HG03139 (cell line): ENCODE data around the gene L3MBTL2.

Experiments
- ATAC-seq: cut with Tn5 transposase; IDR thresholded peaks from one replicate; pipeline ENCODE4 v1.9.1; 2021; ENCODE audit not compliant: unreplicated experiment

Gene L3MBTL2

DNA sequence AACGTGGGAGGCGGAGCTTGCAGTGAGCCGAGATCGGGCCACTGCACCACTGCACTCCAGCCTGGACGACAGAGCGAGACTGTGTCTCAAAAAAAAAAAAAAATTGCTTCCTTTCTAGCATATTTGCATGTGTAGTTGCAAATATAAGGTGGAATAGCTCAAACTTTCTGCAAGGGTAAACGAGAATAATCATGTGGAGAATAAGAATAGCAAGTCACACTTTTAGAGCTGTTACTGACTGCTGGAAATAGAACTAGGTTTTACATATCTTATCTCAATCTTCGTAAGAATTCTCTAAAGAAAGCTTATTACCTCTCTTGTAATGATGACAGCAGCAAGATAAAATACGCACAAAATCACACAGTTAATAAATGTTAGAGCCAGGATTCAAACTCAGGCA is 1.6 kb downstream of the L3MBTL2 start:
- ATAC-seq, result no peak

DNA sequence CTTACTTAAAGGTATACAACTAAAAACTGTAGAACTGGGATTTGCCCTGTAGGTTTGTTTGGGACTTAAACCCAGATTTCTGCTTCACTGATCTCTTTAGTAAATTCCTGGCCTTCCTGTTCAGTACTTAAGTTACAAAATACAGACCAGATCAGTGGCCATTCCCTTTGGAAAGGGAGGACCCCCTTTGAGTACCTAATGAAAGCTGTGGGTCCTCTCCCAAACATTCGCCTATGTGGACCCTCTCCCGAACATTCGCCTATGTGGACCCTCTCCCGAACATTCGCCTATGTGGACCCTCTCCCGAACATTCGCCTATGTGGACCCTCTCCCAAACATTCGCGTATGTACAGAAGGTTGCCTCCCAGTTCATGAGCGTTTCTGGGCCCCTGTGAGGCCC is 10.3 kb downstream of the L3MBTL2 start:
- ATAC-seq, result no peak

DNA sequence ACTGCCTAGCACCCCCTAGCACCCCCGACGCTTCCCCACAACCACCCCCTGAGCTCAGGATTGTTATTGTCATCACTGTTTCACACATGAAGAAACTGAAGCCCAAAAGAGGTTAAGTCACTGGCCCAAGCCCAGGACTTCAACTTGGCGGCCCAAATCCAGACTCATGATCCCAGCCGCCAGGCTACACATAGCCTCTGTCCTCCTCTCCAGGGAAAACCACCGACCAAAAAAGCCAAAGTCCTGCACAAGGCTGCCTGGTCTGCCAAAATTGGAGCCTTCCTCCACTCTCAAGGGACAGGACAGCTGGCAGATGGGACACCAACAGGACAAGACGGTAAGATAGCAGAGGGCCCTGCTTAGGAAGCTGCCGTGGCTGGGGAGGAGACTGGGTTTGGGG is 10.8 kb downstream of the L3MBTL2 start:
- ATAC-seq, result no peak

GRCh38 chr22:41216984-41217383 is 11.9 kb downstream of the L3MBTL2 start:
- ATAC-seq, result no peak

- no peak for ATAC-seq
Observed at GRCh38 chr22:41217553-41218157, 12.5 kb downstream of the L3MBTL2 start.

GRCh38 chr22:41222846-41223507 is 17.9 kb downstream of the L3MBTL2 start:
- no peak for ATAC-seq

- ATAC-seq, result no peak
Observed at GRCh38 chr22:41223535-41223934, 18.4 kb downstream of the L3MBTL2 start.

DNA sequence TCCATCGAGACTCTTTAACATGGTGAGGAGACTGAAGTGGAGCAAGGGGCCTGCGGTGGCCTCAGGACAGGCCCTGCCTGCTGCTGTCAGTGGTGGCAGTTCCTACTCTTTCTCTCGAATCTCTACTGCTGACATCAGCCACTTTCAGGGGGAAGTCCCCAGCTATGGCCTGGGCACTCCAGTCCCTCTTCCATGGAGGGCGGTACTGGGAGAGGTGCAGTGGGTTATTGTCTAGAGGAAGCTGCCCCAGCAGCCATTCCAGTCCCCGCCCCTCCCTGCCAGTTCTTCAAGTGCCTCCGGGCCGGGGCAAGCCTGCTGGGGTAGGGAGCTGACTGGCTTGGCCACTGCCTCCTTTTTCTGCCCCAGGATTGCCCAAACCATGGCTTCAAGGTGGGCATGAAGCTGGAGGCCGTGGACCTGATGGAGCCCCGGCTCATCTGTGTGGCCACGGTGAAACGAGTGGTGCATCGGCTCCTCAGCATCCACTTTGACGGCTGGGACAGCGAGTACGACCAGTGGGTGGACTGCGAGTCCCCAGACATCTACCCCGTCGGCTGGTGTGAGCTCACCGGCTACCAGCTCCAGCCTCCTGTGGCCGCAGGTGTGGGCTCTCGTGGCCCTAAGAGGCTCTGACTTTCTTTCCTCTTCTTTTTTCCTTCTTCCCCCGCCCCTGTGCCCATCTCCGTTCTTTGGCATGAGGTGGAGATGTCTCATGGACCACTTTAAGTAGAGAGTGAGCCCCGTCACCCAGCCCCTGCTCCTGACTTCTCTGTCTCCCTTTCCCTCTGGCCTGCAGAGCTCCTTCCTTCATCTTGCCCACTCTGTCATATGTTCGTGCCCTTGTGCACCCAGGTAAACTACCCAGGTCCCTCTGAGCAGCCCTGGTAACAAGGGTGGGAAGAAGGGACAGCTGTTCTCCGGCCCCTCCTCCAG is 21.9 kb downstream of the L3MBTL2 start:
- no peak for ATAC-seq

DNA sequence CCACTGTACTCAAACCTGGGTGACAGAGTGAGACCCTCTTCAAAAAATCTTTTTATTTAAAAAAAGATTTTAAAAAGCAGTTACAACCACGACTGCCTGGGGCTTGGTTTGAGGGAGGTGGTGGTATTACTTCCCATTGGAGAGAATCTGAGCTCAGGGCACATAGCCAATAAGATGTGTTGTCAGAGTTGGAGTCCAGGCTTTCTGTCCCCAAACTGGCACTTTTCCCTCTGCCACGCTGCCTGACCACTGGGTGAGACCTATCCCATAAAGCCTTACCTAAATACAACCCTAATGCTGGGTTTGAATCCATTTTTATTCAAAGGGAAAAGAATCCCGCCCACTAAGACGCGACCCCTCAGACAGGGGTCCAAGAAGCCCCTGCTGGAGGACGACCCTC is 24.1 kb downstream of the L3MBTL2 start:
- ATAC-seq, result no peak

GRCh38 chr22:41229730-41230400 is 24.8 kb downstream of the L3MBTL2 start:
- ATAC-seq, result no peak

GRCh38 chr22:41230401-41230785 is 25.3 kb downstream of the L3MBTL2 start:
- ATAC-seq, result no peak

- no peak for ATAC-seq
Observed at GRCh38 chr22:41231369-41231768, 26.3 kb downstream of the L3MBTL2 start.

- ATAC-seq, result no peak
Observed at GRCh38 chr22:41234815-41235695, 29.9 kb downstream of the L3MBTL2 start.

GRCh38 chr22:41237036-41237706 is 32.1 kb downstream of the L3MBTL2 start:
- no peak for ATAC-seq

GRCh38 chr22:41237707-41238569 is 32.8 kb downstream of the L3MBTL2 start:
- ATAC-seq, result no peak

GRCh38 chr22:41238570-41239442 is 33.7 kb downstream of the L3MBTL2 start:
- ATAC-seq, result no peak

DNA sequence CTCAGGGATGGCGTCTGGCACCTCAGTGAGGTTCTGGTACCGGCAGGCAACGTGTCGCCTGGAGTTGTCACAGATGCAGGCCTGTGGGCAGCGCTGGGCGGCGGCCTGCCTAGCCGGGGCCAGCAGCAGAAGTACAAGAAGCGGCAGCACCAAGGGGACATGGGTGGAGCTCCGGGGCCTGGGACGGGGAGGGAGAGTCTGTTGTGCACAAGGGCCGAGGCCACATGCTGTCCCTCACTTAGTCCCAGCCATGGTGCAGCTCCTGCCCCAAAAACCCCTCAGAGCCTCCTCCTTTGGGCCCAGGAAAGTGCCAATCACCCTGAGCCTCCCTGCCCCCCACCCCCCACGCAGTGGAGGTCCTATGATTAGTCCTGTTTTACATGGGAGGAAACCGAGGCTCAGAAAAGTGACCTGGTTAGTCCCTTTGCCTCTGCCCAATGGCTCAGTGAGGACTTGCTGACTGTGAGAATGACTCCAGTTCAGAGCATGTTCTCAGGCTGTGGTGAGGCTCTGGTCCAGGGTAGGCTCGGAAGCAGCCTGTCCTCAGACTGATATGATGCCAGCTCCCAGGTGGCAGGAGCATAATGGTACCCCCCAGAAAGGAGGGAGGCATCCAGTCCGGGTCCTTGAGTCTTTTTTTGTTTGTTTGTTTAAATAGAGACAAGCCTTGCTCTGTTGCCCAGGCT is 34.5 kb downstream of the L3MBTL2 start:
- ATAC-seq, result no peak
